GM12878 (cell line): Measurements from ENCODE around the gene MSS51. TPM values are rescaled to one million over a fixed set of nuclear protein-coding genes. Genes with fewer than 3 reads are reported as not detected.

Experiments
- ATAC-seq: fragments of 200-7000 bp; cut with Tn5 transposase; 3 replicates; pipeline ENCODE4 v1.9.1; 2020; ENCODE audit warnings: mild to moderate bottlenecking, moderate library complexity
- BruUV-seq: library from RNA; stranded (reverse); fragments of 400-500 nt; replicated peaks from 2 replicates; lab custom pipeline; 2021; lab: Mats Ljungman, UMichigan
- CTCF ChIA-PET: fragments of 300-600 bp; sonication (Branson Sonifier 250); formaldehyde crosslinking; extraction: SDS; loops from one replicate; lab custom pipeline; 2021; ENCODE audit warnings: inconsistent platforms; lab: Yijun Ruan, JAX
- POLR2A ChIA-PET: fragments of 350-600 bp; formaldehyde crosslinking; extraction: SDS; loops from one replicate; lab custom pipeline; 2021; ENCODE audit warnings: inconsistent platforms; lab: Charles Lee
- RAD21 ChIA-PET: fragments of 300-600 bp; sonication (Branson Sonifier 250); formaldehyde crosslinking; loops from one replicate; lab custom pipeline; 2023; ENCODE audit warnings: antibody characterized with exemption; ENCODE audit not compliant: unreplicated experiment; lab: Charles Lee
- SMC1A ChIA-PET: fragments of 300-600 bp; sonication (Branson Sonifier 250); formaldehyde crosslinking; loops from one replicate; lab custom pipeline; 2023; ENCODE audit not compliant: unreplicated experiment, uncharacterized antibody; lab: Charles Lee
- DNase-seq: peaks from one replicate; pipeline ENCODE4 v3.0.0-alpha.2; 2011; ENCODE audit warnings: low read depth, low spot score
- FAIRE-seq: peaks from 3 replicates; lab custom pipeline; 2011; peaks lifted over from hg19 to GRCh38; lab: Jason Lieb, UNC
- H2AFZ ChIP-seq: 2 replicates; pipeline ENCODE4 v1.6.0; 2011; ENCODE audit warnings: low read depth, low read length, control low read depth; ENCODE audit not compliant: control insufficient read depth
- H3K27ac ChIP-seq: 2 replicates; pipeline ENCODE4 v1.5.1; 2011; ENCODE audit warnings: control low read depth; ENCODE audit not compliant: control insufficient read depth, insufficient read depth
- H3K27me3 ChIP-seq, 2 experiments: replicated peaks in 1 of 2; 2 replicates each; pipeline versions ENCODE4 v1.6.0 to v1.6.1; 2011; ENCODE audit warnings: low read length in 1 of 2; ENCODE audit not compliant: control insufficient read depth in 2 of 2, insufficient read depth in 2 of 2
- H3K36me3 ChIP-seq, 2 experiments: 2 replicates each; pipeline ENCODE4 v1.5.1; 2011; ENCODE audit warnings: low read length in 1 of 2; ENCODE audit not compliant: control insufficient read depth in 2 of 2, insufficient read depth in 2 of 2
- H3K4me1 ChIP-seq: 2 replicates; pipeline ENCODE4 v1.6.1; 2011; ENCODE audit warnings: mild to moderate bottlenecking, low read length, moderate library complexity, mixed read lengths; ENCODE audit not compliant: control insufficient read depth, insufficient read depth
- H3K4me2 ChIP-seq: 2 replicates; pipeline ENCODE4 v1.6.0; 2011; ENCODE audit warnings: control low read depth; ENCODE audit not compliant: control insufficient read depth, insufficient read depth
- H3K4me3 ChIP-seq: fragments of 200-600 bp; sonication (generic); 2 replicates; pipeline ENCODE4 v1.5.1; 2016
- H3K79me2 ChIP-seq: 2 replicates; pipeline ENCODE4 v1.6.0; 2011; ENCODE audit warnings: low read length; ENCODE audit not compliant: control insufficient read depth, insufficient read depth
- H3K9ac ChIP-seq: 2 replicates; pipeline ENCODE4 v1.8.0; 2011; ENCODE audit warnings: low read length, control low read depth, mixed read lengths; ENCODE audit not compliant: control insufficient read depth, insufficient read depth
- H3K9me3 ChIP-seq: replicated peaks from 3 replicates; pipeline ENCODE4 v1.5.1; 2011; ENCODE audit warnings: mild to moderate bottlenecking, low read length; ENCODE audit not compliant: control insufficient read depth, insufficient read depth
- H4K20me1 ChIP-seq: 2 replicates; pipeline ENCODE4 v1.6.0; 2011; ENCODE audit not compliant: control insufficient read depth, insufficient read depth
- FOXM1 ChIP-seq: IDR thresholded peaks from 2 replicates; pipeline ENCODE4 v1.6.1; 2012; ENCODE audit warnings: low read depth, mild to moderate bottlenecking, inconsistent platforms, low read length, moderate library complexity
- POLR2AphosphoS5 ChIP-seq: IDR thresholded peaks from 2 replicates; pipeline ENCODE4 v1.6.1; 2011; ENCODE audit warnings: mild to moderate bottlenecking, low read length, inconsistent platforms
- RB1 ChIP-seq: fragments of 450-650 bp; formaldehyde crosslinking; IDR thresholded peaks from 2 replicates; pipeline ENCODE4 v1.6.1; 2017; ENCODE audit warnings: mild to moderate bottlenecking, borderline replicate concordance
- TCF12 ChIP-seq: IDR thresholded peaks from 2 replicates; pipeline ENCODE4 v1.6.1; 2011; ENCODE audit warnings: low read depth, mild to moderate bottlenecking, low read length
- ZNF24 ChIP-seq: fragments of 450-650 bp; IDR thresholded peaks from 2 replicates; pipeline ENCODE4 v1.6.1; 2017; ENCODE audit warnings: antibody characterized with exemption, mild to moderate bottlenecking
- ZNF274 ChIP-seq: IDR thresholded peaks from one replicate; pipeline ENCODE4 v1.8.0; 2011; ENCODE audit not compliant: insufficient read length, insufficient read depth
- WGBS: methylation state at CpG from one replicate; pipeline ENCODE4 v1.1.6; 2016; ENCODE audit warnings: low lambda C conversion rate; ENCODE audit not compliant: insufficient replicate concordance, insufficient coverage; ENCODE audit errors: missing lambda C conversion rate; 5-methylcytosine and 5-hydroxymethylcytosine counted together
- in situ Hi-C: fragments of 300-500 bp; cut with MboI; formaldehyde crosslinking; loops from 9 replicates; pipeline ENCODE4 v1.14.3; 2018; ENCODE audit warnings: mixed read lengths
- intact Hi-C: fragments of 100-400 bp; cut with micrococcal nuclease; formaldehyde crosslinking; loops from one replicate; pipeline ENCODE4 v1.14.2; 2022; ENCODE audit not compliant: unreplicated experiment
- polyA plus RNA-seq, 11 experiments: library from polyadenylated mRNA; depleted of rRNA in 4 of 11; unstranded in 6 of 11; stranded (reverse) in 5 of 11; fragments of >200 nt; fragmentation: Nextera tagmentation in 4 of 11; fragmentation: Illumina TruSeq in 1 of 11; extraction: Ambion mirVana in 4 of 11; extraction: Trizol in 1 of 11; gene quantifications; 1 replicate in 1 of 11; 2 replicates in 10 of 11; pipeline versions ENCODE4 v1.2.1 to v1.2.3, GENCODE V29; 2011 to 2016; ENCODE audit warnings: inconsistent platforms in 2 of 11, missing spikeins in 2 of 11, low read depth in 1 of 11
- total RNA-seq, 4 experiments: library from RNA; depleted of rRNA in 3 of 4; stranded (reverse); fragments of >200 nt in 3 of 4; fragmentation: Illumina TruSeq in 1 of 4; extraction: Trizol in 1 of 4; gene quantifications; 2 replicates each; pipeline versions ENCODE4 v1.2.1 to v1.2.3, GENCODE V29; 2013 to 2021
- TF ChIP-seq, protein P1 (sequence below): IDR thresholded peaks from 2 replicates; pipeline ENCODE4 v1.6.1; 2011; ENCODE audit warnings: low read depth, mild to moderate bottlenecking, low read length, moderate library complexity, borderline replicate concordance; ENCODE audit errors: extremely low read depth

The MSS51 gene
- total and polyA plus RNA-seq, 10 of the 15 experiments (the other 5 are each of a cell fraction or from before 2014, with no cell fraction given): 0.06 to 2.1 (median 1.5) TPM

DNA sequence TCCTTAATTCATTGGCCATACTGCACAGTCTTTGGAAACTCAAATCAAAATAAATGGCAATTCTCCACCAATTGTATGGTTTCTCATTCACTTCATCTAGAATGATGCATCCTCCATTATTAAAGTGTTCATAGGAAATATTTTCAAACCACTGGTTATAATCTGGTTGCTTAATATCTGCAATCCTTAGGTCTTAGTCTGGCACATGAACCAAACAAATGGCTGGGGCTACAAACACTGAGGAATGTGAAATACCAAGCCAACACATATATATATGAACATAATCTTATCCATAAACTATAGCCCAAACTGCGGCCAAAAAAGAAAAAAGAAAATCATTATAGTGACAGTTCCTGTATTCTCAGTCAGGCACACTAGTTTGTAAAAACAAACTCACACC lies 5.7 kb upstream of the MSS51 start (continued):
- TF ChIP-seq POLR2AphosphoS5 (no peak), FOXM1 (no peak), ZNF274 (no peak), TCF12 (no peak)
- TF ChIP-seq, protein P1, sequence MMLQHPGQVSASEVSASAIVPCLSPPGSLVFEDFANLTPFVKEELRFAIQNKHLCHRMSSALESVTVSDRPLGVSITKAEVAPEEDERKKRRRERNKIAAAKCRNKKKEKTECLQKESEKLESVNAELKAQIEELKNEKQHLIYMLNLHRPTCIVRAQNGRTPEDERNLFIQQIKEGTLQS: no peak

DNA sequence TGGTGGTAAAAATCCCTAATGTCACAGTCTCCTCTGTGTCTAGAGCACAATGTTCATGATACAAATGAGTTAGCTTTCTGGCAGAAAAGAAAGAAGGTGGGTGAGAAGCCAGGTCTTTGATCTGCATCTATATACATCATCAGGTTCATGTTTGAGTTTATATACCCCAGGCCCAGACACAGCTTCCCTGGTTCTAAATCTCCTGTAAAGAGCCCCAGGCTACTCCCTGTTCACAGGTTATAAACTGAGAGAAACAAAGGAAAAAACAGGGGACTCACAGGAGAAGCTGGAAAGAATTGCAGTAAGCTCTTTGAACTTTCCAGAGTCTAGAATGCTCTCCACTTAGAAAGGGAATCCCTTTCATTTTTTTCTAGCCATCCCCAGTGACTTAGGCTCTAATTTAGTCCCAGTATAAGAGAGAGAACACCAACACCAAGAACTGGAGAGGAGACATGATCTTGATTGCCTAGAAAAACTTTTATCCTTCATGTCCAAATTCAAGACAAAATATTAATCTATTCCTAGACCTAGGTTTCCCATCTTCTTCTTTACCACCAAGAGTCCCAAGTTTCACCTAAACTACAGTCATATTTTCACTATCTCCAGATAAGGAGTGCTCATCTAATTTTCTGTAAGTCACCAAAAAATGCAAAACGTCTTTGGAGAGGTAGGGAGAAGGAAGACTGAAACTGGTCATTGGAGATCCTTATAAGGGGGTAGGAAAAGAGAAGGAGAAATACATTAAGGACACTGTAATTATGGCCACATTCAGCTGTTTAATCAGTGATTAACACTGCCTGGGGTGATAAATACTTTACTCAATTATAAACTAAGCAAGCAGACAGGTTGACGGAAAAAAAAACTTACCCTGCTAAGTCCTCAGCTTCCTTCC lies 469 bp downstream of the MSS51 start:
- Histone ChIP-seq H3K4me3 (no peak overlapping the region), H3K4me2 (no peak overlapping the region), H3K79me2 (no peaks in the 10 kb centered on the region), H3K27ac (no peak overlapping the region), H3K9me3 (no peaks in the 10 kb centered on the region), H3K9ac (no peak overlapping the region), H2AFZ (no peak overlapping the region), H3K27me3 (no peaks in the 10 kb centered on the region)
- no TSS peak for BruUV-seq
- no peak for FAIRE-seq
- ATAC-seq: no peak
- intact Hi-C loops: no loop called here
- SMC1A ChIA-PET: interaction anchor here (0.7 kb wide), 1 partner anchor 369 kb away, joined by 3 read pairs; no protein-coding TSS in a partner anchor
- POLR2A ChIA-PET: interaction anchor here (1.0 kb wide), 1 partner anchor 20 kb away, joined by 5 read pairs; no protein-coding TSS in a partner anchor
- in situ Hi-C loops: no loop called here
- CTCF ChIA-PET: no interaction called here
- TF ChIP-seq ZNF24 (no peak), RB1 (no peak)
- TF ChIP-seq, all 136 proteins: peak for 0
- no peaks in the 10 kb centered on the region for H4K20me1 ChIP-seq
- H3K4me1 ChIP-seq: no peaks in the 10 kb centered on the region
- RAD21 ChIA-PET: no interaction called here
- WGBS: 60% methylated on average over 2 of the region's 2 CpGs
- no peak for DNase-seq
- peaks cover 0 to 7% of the 10 kb centered on the region in 2 experiments; a peak in 2 of 4 replicates for H3K36me3 ChIP-seq
